ENCODE measurements around the gene MAN2A1.
A peak's percentile ranks its signal among the peaks of the same experiment; 100 is the strongest.

Gene MAN2A1

GRCh38 chr5:109819878-109820277 is 130.2 kb downstream of the MAN2A1 start:
- H3K4me1 ChIP-seq (ENCODE audit: insufficient read depth, low read length, severe bottlenecking) = no peaks in the 10 kb centered on the region
- no peak overlapping the region for H3K4me2 ChIP-seq (ENCODE audit: low read length)
- H3K27ac ChIP-seq (ENCODE audit: low read depth, low read length, poor library complexity, severe bottlenecking) = no peak overlapping the region
- H3K9me3 ChIP-seq (ENCODE audit: low read length) = no peaks in the 10 kb centered on the region
- no peaks in the 10 kb centered on the region for H4K20me1 ChIP-seq (ENCODE audit: insufficient read depth, low read length)
- peaks cover 52% of the 10 kb centered on the region for H3K36me3 ChIP-seq (ENCODE audit: insufficient read depth, low read length)
- H3K9ac ChIP-seq (ENCODE audit: low read length) = no peak overlapping the region
- no peaks in the 10 kb centered on the region for H3K79me2 ChIP-seq (ENCODE audit: insufficient read depth, low read length)
- H3K9me2 ChIP-seq (ENCODE audit: low read depth, low read length) = no peaks in the 10 kb centered on the region
- no peaks in the 10 kb centered on the region for H3K27me3 ChIP-seq (ENCODE audit: insufficient read depth, low read length)
- H3K4me3 ChIP-seq (ENCODE audit: low read depth, low read length, poor library complexity, severe bottlenecking) = no peak overlapping the region
- no peak overlapping the region for H2AFZ ChIP-seq (ENCODE audit: low read length)
- peak; percentile 28; the same call in 1 of the 2 replicates for TF ChIP-seq CTCF (IDR thresholded peaks at IDR 0.05; ENCODE audit: low read length)
- no peak for TF ChIP-seq EZH2 (IDR thresholded peaks at IDR 0.05; ENCODE audit: borderline replicate concordance, low read length)
- no peaks in the 10 kb centered on the region for H3F3A ChIP-seq (ENCODE audit: insufficient read depth, low read length)

GRCh38 chr5:109823597-109823996 is 133.9 kb downstream of the MAN2A1 start:
- Histone ChIP-seq H3K9ac (ENCODE audit: low read length) (no peak overlapping the region), H3K4me2 (ENCODE audit: low read length) (no peak overlapping the region), H3K36me3 (ENCODE audit: insufficient read depth, low read length) (peaks cover 76% of the 10 kb centered on the region), H2AFZ (ENCODE audit: low read length) (no peak overlapping the region), H3K27me3 (ENCODE audit: insufficient read depth, low read length) (no peaks in the 10 kb centered on the region), H3K9me3 (ENCODE audit: low read length) (no peaks in the 10 kb centered on the region), H3K27ac (ENCODE audit: low read depth, low read length, poor library complexity, severe bottlenecking) (no peak overlapping the region), H4K20me1 (ENCODE audit: insufficient read depth, low read length) (no peaks in the 10 kb centered on the region), H3K9me2 (ENCODE audit: low read depth, low read length) (no peaks in the 10 kb centered on the region), H3F3A (ENCODE audit: insufficient read depth, low read length) (no peaks in the 10 kb centered on the region), H3K79me2 (ENCODE audit: insufficient read depth, low read length) (no peaks in the 10 kb centered on the region), H3K4me3 (ENCODE audit: low read depth, low read length, poor library complexity, severe bottlenecking) (no peak overlapping the region), H3K4me1 (ENCODE audit: insufficient read depth, low read length, severe bottlenecking) (no peaks in the 10 kb centered on the region)
- TF ChIP-seq EZH2 (IDR thresholded peaks at IDR 0.05; ENCODE audit: borderline replicate concordance, low read length) (no peak), CTCF (IDR thresholded peaks at IDR 0.05; ENCODE audit: low read length) (no peak)

GRCh38 chr5:109825450-109825849 is 135.7 kb downstream of the MAN2A1 start:
- no peaks in the 10 kb centered on the region for H3K79me2 ChIP-seq (ENCODE audit: insufficient read depth, low read length)
- no peak overlapping the region for H3K9ac ChIP-seq (ENCODE audit: low read length)
- H3K4me3 ChIP-seq (ENCODE audit: low read depth, low read length, poor library complexity, severe bottlenecking) = no peak overlapping the region
- H3K36me3 ChIP-seq (ENCODE audit: insufficient read depth, low read length) = peaks cover 80% of the 10 kb centered on the region
- no peak overlapping the region for H3K27ac ChIP-seq (ENCODE audit: low read depth, low read length, poor library complexity, severe bottlenecking)
- H3K27me3 ChIP-seq (ENCODE audit: insufficient read depth, low read length) = no peaks in the 10 kb centered on the region
- no peaks in the 10 kb centered on the region for H3F3A ChIP-seq (ENCODE audit: insufficient read depth, low read length)
- no peaks in the 10 kb centered on the region for H3K9me3 ChIP-seq (ENCODE audit: low read length)
- H3K4me1 ChIP-seq (ENCODE audit: insufficient read depth, low read length, severe bottlenecking) = no peaks in the 10 kb centered on the region
- H4K20me1 ChIP-seq (ENCODE audit: insufficient read depth, low read length) = no peaks in the 10 kb centered on the region
- H2AFZ ChIP-seq (ENCODE audit: low read length) = no peak overlapping the region
- TF ChIP-seq CTCF (IDR thresholded peaks at IDR 0.05; ENCODE audit: low read length) = no peak
- TF ChIP-seq EZH2 (IDR thresholded peaks at IDR 0.05; ENCODE audit: borderline replicate concordance, low read length) = no peak
- H3K9me2 ChIP-seq (ENCODE audit: low read depth, low read length) = no peaks in the 10 kb centered on the region
- no peak overlapping the region for H3K4me2 ChIP-seq (ENCODE audit: low read length)
